Esophagus muscularis mucosa (tissue), 4 donors: ENCODE results near the gene CHRM4. TPM values are rescaled to one million over a fixed set of nuclear protein-coding genes. Genes with fewer than 3 reads are reported as not detected.
A peak's percentile ranks its signal among the peaks of the same experiment; 100 is the strongest.

Source experiments
- DNase-seq: peaks from one replicate; pipeline ENCODE4 v3.0.0-alpha.2; 2017; ENCODE audit errors: extremely low spot score
- H3K27ac ChIP-seq, 4 donors: fragments of 200-600 bp; sonication (generic); replicated peaks in 1 of 4; 1 replicate in 3 of 4; 2 replicates in 1 of 4; pipeline ENCODE4 v1.5.1; 2016 to 2019; ENCODE audit warnings: mild to moderate bottlenecking in 1 of 4
- H3K27me3 ChIP-seq, 4 donors: fragments of 200-600 bp; sonication (generic); one replicate each; pipeline versions ENCODE4 v1.5.1 to v1.6.0; 2016 to 2019
- H3K36me3 ChIP-seq, 4 donors: fragments of 200-600 bp; sonication (generic); one replicate each; pipeline ENCODE4 v1.5.1; 2016 to 2019
- H3K4me1 ChIP-seq, 4 donors: fragments of 200-600 bp; sonication (generic); one replicate each; pipeline ENCODE4 v1.5.1; 2016 to 2019
- H3K4me3 ChIP-seq, 4 donors: fragments of 200-600 bp; sonication (generic); 1 replicate in 2 of 4; 2 replicates in 2 of 4; pipeline ENCODE4 v1.5.1; 2016 to 2019; ENCODE audit warnings: mild to moderate bottlenecking in 4 of 4, moderate library complexity in 1 of 4
- H3K9me3 ChIP-seq, 4 donors: fragments of 200-600 bp; sonication (generic); 1 replicate in 3 of 4; 2 replicates in 1 of 4; pipeline ENCODE4 v1.5.1; 2016 to 2019
- CTCF ChIP-seq, 3 experiments: fragments of 200-600 bp in 2 of 3; fragments of 450-650 bp in 1 of 3; sonication (generic) in 2 of 3; IDR thresholded peaks; one replicate each; pipeline ENCODE4 v1.5.1; 2017 to 2019; ENCODE audit warnings: antibody characterized with exemption in 3 of 3, mild to moderate bottlenecking in 2 of 3, moderate library complexity in 1 of 3
- EP300 ChIP-seq: sonication (generic); formaldehyde crosslinking; IDR thresholded peaks from one replicate; pipeline ENCODE4 v1.6.1; 2017; ENCODE audit warnings: antibody characterized with exemption
- POLR2A ChIP-seq: fragments of 450-650 bp; IDR thresholded peaks from one replicate; pipeline ENCODE4 v1.6.1; 2017; ENCODE audit warnings: antibody characterized with exemption, moderate library complexity, mild to moderate bottlenecking, low read depth
- POLR2AphosphoS5 ChIP-seq, 2 donors: sonication (generic); formaldehyde crosslinking; IDR thresholded peaks; one replicate each; pipeline ENCODE4 v1.6.1; 2017; ENCODE audit warnings: antibody characterized with exemption in 2 of 2
- WGBS: methylation state at CpG from one replicate; pipeline ENCODE4 v1.1.5; 2018; 5-methylcytosine and 5-hydroxymethylcytosine counted together
- intact Hi-C: fragments of 100-400 bp; cut with DNase I; formaldehyde crosslinking; loops from one replicate; pipeline ENCODE4 v1.15.1; 2023
- total RNA-seq, 4 donors: library from RNA; depleted of rRNA; stranded (reverse); fragments of >200 nt; gene quantifications; one replicate each; pipeline versions ENCODE4 v1.1.0 to v1.2.1, GENCODE V29; 2016

Gene CHRM4
- total RNA-seq, 4 donors from 2014 or later, result 0.34 to 1.5 (median 1.0) TPM

- no peak for DNase-seq
- 91% methylated on average over 13 of the region's 13 CpGs for WGBS
- TF ChIP-seq EP300 (no peak), POLR2A (no peak), CTCF (IDR thresholded peaks at IDR 0.05) (no peak), POLR2AphosphoS5 (IDR thresholded peaks at IDR 0.05) (no peak)
- no peaks in the 10 kb centered on the region for H3K36me3 ChIP-seq
- peaks cover 39 to 54% (median 46%) of the 10 kb centered on the region in 4 donors for H3K4me1 ChIP-seq
- H3K9me3 ChIP-seq, result no peaks in the 10 kb centered on the region
- peak overlapping the region in 2 of 4 donors; percentile 84 to 85 for H3K27ac ChIP-seq
- intact Hi-C loops, result no loop called here
- peaks cover 5 to 19% (median 8%) of the 10 kb centered on the region in 4 donors for H3K27me3 ChIP-seq
- no peak overlapping the region for H3K4me3 ChIP-seq
Measured at GRCh38 chr11:46337626-46338345, 53.8 kb downstream of the CHRM4 start.

- Histone ChIP-seq H3K27me3 (peaks cover 9 to 30% (median 14%) of the 10 kb centered on the region in 4 donors), H3K9me3 (no peaks in the 10 kb centered on the region), H3K4me1 (peaks cover 38 to 52% (median 45%) of the 10 kb centered on the region in 4 donors), H3K4me3 (no peak overlapping the region), H3K27ac (no peak overlapping the region), H3K36me3 (no peaks in the 10 kb centered on the region)
- 86% methylated on average over 11 of the region's 12 CpGs for WGBS
- intact Hi-C loops, result no loop called here
- no peak for DNase-seq
- no peak for TF ChIP-seq EP300
- no peak for TF ChIP-seq POLR2A
- TF ChIP-seq CTCF (IDR thresholded peaks at IDR 0.05), result no peak
- no peak for TF ChIP-seq POLR2AphosphoS5 (IDR thresholded peaks at IDR 0.05)
Measured at GRCh38 chr11:46336563-46337180, 54.9 kb downstream of the CHRM4 start.

DNA sequence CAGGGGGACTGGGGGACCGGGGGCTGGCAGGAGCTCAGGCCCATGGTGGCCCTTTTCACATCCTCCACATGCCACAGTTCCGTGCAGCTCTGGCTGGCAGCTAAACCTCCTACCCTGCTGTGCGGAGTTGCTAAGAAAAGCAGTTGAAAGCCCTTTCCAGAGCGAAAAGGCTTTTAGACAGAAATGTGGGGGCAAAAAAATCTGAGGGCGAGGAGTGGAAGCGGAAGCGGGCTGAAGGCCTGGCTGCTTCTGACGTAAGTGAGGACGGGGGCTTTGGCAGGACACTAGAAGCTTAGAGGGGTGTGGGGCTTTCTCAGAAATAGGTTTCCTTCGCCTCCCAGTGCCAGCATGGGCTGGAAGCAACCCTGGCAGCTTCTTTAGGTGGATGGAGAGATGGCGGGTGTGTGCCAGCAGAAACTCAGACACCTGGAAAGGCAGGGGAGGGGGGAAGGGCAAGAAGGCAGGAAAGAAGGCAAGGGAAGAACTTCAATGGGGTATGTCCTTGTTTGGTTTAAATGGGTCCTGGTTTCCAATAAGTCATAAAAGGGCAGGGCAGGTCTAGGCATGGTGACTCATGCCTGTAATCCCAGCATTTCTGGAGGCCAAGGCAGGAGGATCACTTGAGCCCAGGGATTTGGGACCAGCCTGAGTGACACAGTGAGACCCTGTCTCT is 55.5 kb downstream of the CHRM4 start:
- WGBS, result 90% methylated on average over 10 of the region's 11 CpGs
- peaks cover 38 to 52% (median 44%) of the 10 kb centered on the region in 4 donors for H3K4me1 ChIP-seq
- no peaks in the 10 kb centered on the region for H3K36me3 ChIP-seq
- intact Hi-C loops, result no loop called here
- H3K4me3 ChIP-seq, result no peak overlapping the region
- H3K27ac ChIP-seq, result no peak overlapping the region
- no peak for TF ChIP-seq CTCF (IDR thresholded peaks at IDR 0.05)
- TF ChIP-seq EP300, result no peak
- no peak for TF ChIP-seq POLR2AphosphoS5 (IDR thresholded peaks at IDR 0.05)
- no peak for TF ChIP-seq POLR2A
- H3K9me3 ChIP-seq, result no peaks in the 10 kb centered on the region
- H3K27me3 ChIP-seq, result peaks cover 9 to 36% (median 17%) of the 10 kb centered on the region in 4 donors
- DNase-seq, result no peak

DNA sequence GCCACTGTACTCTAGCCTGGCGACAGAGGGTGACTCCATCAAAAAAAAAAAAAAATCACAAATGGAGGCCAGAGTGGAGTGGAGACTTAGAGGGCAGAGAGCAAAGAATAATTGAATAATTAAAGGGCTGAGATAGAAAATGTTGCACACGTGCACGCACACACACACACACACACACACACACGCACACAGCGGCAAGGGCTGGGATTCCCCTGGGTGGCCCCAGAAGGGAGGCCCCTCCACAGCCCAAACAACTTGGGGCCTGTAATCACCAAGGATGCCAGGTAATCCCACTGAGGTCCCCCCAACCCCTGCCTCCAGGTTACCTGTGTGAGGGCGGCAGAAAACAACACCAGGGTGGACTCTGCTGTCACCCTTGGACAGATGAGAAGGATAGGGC is 56.3 kb downstream of the CHRM4 start:
- TF ChIP-seq POLR2A (no peak), EP300 (no peak), POLR2AphosphoS5 (IDR thresholded peaks at IDR 0.05) (no peak), CTCF (IDR thresholded peaks at IDR 0.05) (no peak)
- Histone ChIP-seq H3K27ac (no peak overlapping the region), H3K9me3 (no peaks in the 10 kb centered on the region), H3K27me3 (peaks cover 9 to 43% (median 19%) of the 10 kb centered on the region in 4 donors), H3K4me3 (no peak overlapping the region), H3K36me3 (no peaks in the 10 kb centered on the region), H3K4me1 (peaks cover 41 to 56% (median 48%) of the 10 kb centered on the region in 4 donors)
- DNase-seq, result no peak
- intact Hi-C loops, result no loop called here
- WGBS, result 89% methylated on average over 6 of the region's 6 CpGs
